IMR-90 (cell line): ENCODE data around the gene ITPKA. TPM values are rescaled to one million over a fixed set of nuclear protein-coding genes. Genes with fewer than 3 reads are reported as not detected.

Experiments used
- ATAC-seq: fragments of 200-7000 bp; cut with Tn5 transposase; 2 replicates; pipeline ENCODE4 v1.9.1; 2020; ENCODE audit warnings: low read depth, mild to moderate bottlenecking, moderate library complexity
- BruUV-seq: library from RNA; stranded (reverse); fragments of 400-500 nt; replicated peaks from 2 replicates; lab custom pipeline; 2021; lab: Mats Ljungman, UMichigan
- CTCF ChIA-PET: fragments of 300-600 bp; formaldehyde crosslinking; extraction: SDS; loops from one replicate; lab custom pipeline; 2021; ENCODE audit warnings: antibody characterized with exemption; lab: Yijun Ruan, JAX
- POLR2A ChIA-PET: fragments of 300-600 bp; sonication (Branson Sonifier 250); formaldehyde crosslinking; loops from one replicate; lab custom pipeline; 2022; ENCODE audit warnings: antibody characterized with exemption; ENCODE audit not compliant: unreplicated experiment; lab: Charles Lee
- DNase-seq: peaks from one replicate; pipeline ENCODE4 v3.0.0; 2013
- H2AFZ ChIP-seq: replicated peaks from 2 replicates; pipeline ENCODE3; 2013; ENCODE audit warnings: low read length, mild to moderate bottlenecking; ENCODE audit not compliant: poor library complexity
- H2AK5ac ChIP-seq: 2 replicates; pipeline ENCODE4 v1.6.1; 2013; ENCODE audit warnings: low read depth, low read length, inconsistent platforms
- H2AK9ac ChIP-seq: replicated peaks from 2 replicates; pipeline ENCODE3; 2013; ENCODE audit warnings: mild to moderate bottlenecking, low read depth, low read length, moderate library complexity; ENCODE audit not compliant: poor library complexity
- H2BK120ac ChIP-seq: 2 replicates; pipeline ENCODE4 v1.6.1; 2013; ENCODE audit warnings: low read depth, low read length, inconsistent platforms
- H2BK15ac ChIP-seq: 3 replicates; pipeline ENCODE4 v1.6.1; 2013; ENCODE audit warnings: low read depth, low read length, inconsistent platforms
- H2BK20ac ChIP-seq: 2 replicates; pipeline ENCODE4 v1.6.1; 2013; ENCODE audit warnings: low read depth, mild to moderate bottlenecking, inconsistent platforms, low read length, moderate library complexity
- H2BK5ac ChIP-seq: 2 replicates; pipeline ENCODE4 v1.6.1; 2013; ENCODE audit warnings: mild to moderate bottlenecking, low read depth, low read length, inconsistent platforms; ENCODE audit not compliant: poor library complexity, severe bottlenecking
- H3K14ac ChIP-seq: replicated peaks from 2 replicates; pipeline ENCODE4 v1.6.1; 2013; ENCODE audit warnings: low read depth, low read length, inconsistent platforms
- H3K18ac ChIP-seq: 2 replicates; pipeline ENCODE4 v1.6.1; 2013; ENCODE audit warnings: low read depth, low read length, control low read depth
- H3K23ac ChIP-seq: 2 replicates; pipeline ENCODE4 v1.6.1; 2013; ENCODE audit warnings: low read depth, low read length, inconsistent platforms
- H3K27ac ChIP-seq: 2 replicates; pipeline ENCODE4 v1.5.1; 2013; ENCODE audit warnings: mild to moderate bottlenecking, control low read depth, low read length; ENCODE audit not compliant: insufficient read depth
- H3K27me3 ChIP-seq: 2 replicates; pipeline ENCODE4 v1.6.1; 2013; ENCODE audit warnings: low read length; ENCODE audit not compliant: control insufficient read depth, insufficient read depth
- H3K36me3 ChIP-seq: 2 replicates; pipeline ENCODE4 v1.6.1; 2013; ENCODE audit warnings: low read length, mixed read lengths; ENCODE audit not compliant: control insufficient read depth, insufficient read depth
- H3K4ac ChIP-seq: 2 replicates; pipeline ENCODE4 v1.6.1; 2013; ENCODE audit warnings: low read depth, low read length, inconsistent platforms
- H3K4me1 ChIP-seq: 2 replicates; pipeline ENCODE4 v1.6.1; 2013; ENCODE audit warnings: low read length, mixed read lengths; ENCODE audit not compliant: control insufficient read depth, insufficient read depth
- H3K4me2 ChIP-seq: 2 replicates; pipeline ENCODE4 v1.6.1; 2013; ENCODE audit warnings: low read depth, mild to moderate bottlenecking, control low read depth, low read length, moderate library complexity
- H3K4me3 ChIP-seq: 2 replicates; pipeline ENCODE4 v1.5.1; 2013; ENCODE audit warnings: low read depth, mild to moderate bottlenecking, control low read depth, low read length, moderate library complexity; ENCODE audit not compliant: insufficient read depth
- H3K56ac ChIP-seq: 2 replicates; pipeline ENCODE4 v1.6.1; 2013; ENCODE audit warnings: low read length, inconsistent platforms; ENCODE audit not compliant: insufficient read depth; ENCODE audit errors: extremely low read depth
- H3K79me1 ChIP-seq, 2 experiments: 2 replicates each; pipeline ENCODE4 v1.6.1; 2013; ENCODE audit warnings: low read length in 2 of 2, inconsistent platforms in 1 of 2, low read depth in 1 of 2
- H3K9ac ChIP-seq: 2 replicates; pipeline ENCODE4 v1.6.1; 2013; ENCODE audit warnings: low read depth, low read length, control low read depth
- H3K9me1 ChIP-seq: 2 replicates; pipeline ENCODE4 v1.6.1; 2013; ENCODE audit warnings: low read length, inconsistent platforms; ENCODE audit not compliant: insufficient read depth
- H3K9me3 ChIP-seq: 2 replicates; pipeline ENCODE4 v1.6.1; 2013; ENCODE audit warnings: low read length; ENCODE audit not compliant: control insufficient read depth, insufficient read depth
- H4K20me1 ChIP-seq: 2 replicates; pipeline ENCODE4 v1.6.1; 2013; ENCODE audit warnings: low read length, inconsistent platforms; ENCODE audit not compliant: insufficient read depth
- H4K5ac ChIP-seq: 2 replicates; pipeline ENCODE4 v1.6.1; 2013; ENCODE audit warnings: mild to moderate bottlenecking, low read depth, low read length, control low read depth
- H4K8ac ChIP-seq, 2 experiments: 2 replicates each; pipeline ENCODE4 v1.6.1; 2013; ENCODE audit warnings: low read depth in 2 of 2, low read length in 2 of 2, control low read depth in 1 of 2, inconsistent platforms in 1 of 2
- H4K91ac ChIP-seq: 2 replicates; pipeline ENCODE4 v1.6.1; 2013; ENCODE audit warnings: low read depth, low read length, inconsistent platforms; ENCODE audit not compliant: insufficient read depth
- BHLHE40 ChIP-seq: fragments of 150-350 bp; IDR thresholded peaks from 2 replicates; pipeline ENCODE4 v1.6.1; 2016; ENCODE audit warnings: mild to moderate bottlenecking, low read depth, low read length
- CEBPB ChIP-seq: IDR thresholded peaks from 2 replicates; pipeline ENCODE4 v1.6.1; 2012; ENCODE audit warnings: low read depth, low read length, improper control_type of control experiment
- CHD1 ChIP-seq: IDR thresholded peaks from 2 replicates; pipeline ENCODE4 v1.6.1; 2012; ENCODE audit warnings: low read depth, low read length, improper control_type of control experiment
- CTCF ChIP-seq: conservative IDR thresholded peaks from 2 replicates; pipeline ENCODE4 v1.5.1; 2012; ENCODE audit warnings: mild to moderate bottlenecking, low read depth, low read length, improper control_type of control experiment
- ELK1 ChIP-seq: fragments of 150-350 bp; IDR thresholded peaks from 2 replicates; pipeline ENCODE4 v1.6.1; 2016; ENCODE audit warnings: low read depth, mild to moderate bottlenecking, low read length, moderate library complexity, borderline replicate concordance
- FOS ChIP-seq: fragments of 150-350 bp; IDR thresholded peaks from 2 replicates; pipeline ENCODE4 v1.6.1; 2016; ENCODE audit warnings: low read depth, low read length
- MAFK ChIP-seq: IDR thresholded peaks from 2 replicates; pipeline ENCODE4 v1.6.1; 2012; ENCODE audit warnings: low read depth, low read length, improper control_type of control experiment
- MAZ ChIP-seq: IDR thresholded peaks from 2 replicates; pipeline ENCODE4 v1.6.1; 2012; ENCODE audit warnings: low read depth, mild to moderate bottlenecking, low read length, improper control_type of control experiment, moderate library complexity, borderline replicate concordance
- MXI1 ChIP-seq: IDR thresholded peaks from 2 replicates; pipeline ENCODE4 v1.6.1; 2012; ENCODE audit warnings: low read depth, mild to moderate bottlenecking, low read length, moderate library complexity, borderline replicate concordance
- NFE2L2 ChIP-seq: fragments of 150-350 bp; IDR thresholded peaks from 2 replicates; pipeline ENCODE4 v1.6.1; 2016; ENCODE audit warnings: low read depth, mild to moderate bottlenecking, low read length
- POLR2A ChIP-seq: IDR thresholded peaks from 2 replicates; pipeline ENCODE4 v1.6.1; 2012; ENCODE audit warnings: mild to moderate bottlenecking, low read depth, low read length
- RAD21 ChIP-seq: IDR thresholded peaks from 2 replicates; pipeline ENCODE4 v1.6.1; 2012; ENCODE audit warnings: low read length, improper control_type of control experiment
- RCOR1 ChIP-seq: IDR thresholded peaks from 2 replicates; pipeline ENCODE4 v1.6.1; 2012; ENCODE audit warnings: mild to moderate bottlenecking, low read length, improper control_type of control experiment; ENCODE audit not compliant: insufficient replicate concordance
- RFX5 ChIP-seq: IDR thresholded peaks from 2 replicates; pipeline ENCODE4 v1.8.0; 2012; ENCODE audit warnings: low read depth, mild to moderate bottlenecking, low read length, moderate library complexity
- SMC3 ChIP-seq: fragments of 150-350 bp; IDR thresholded peaks from 2 replicates; pipeline ENCODE4 v1.6.1; 2016; ENCODE audit warnings: low read depth, mild to moderate bottlenecking, antibody characterized with exemption, low read length, moderate library complexity
- USF2 ChIP-seq: fragments of 150-350 bp; IDR thresholded peaks from 2 replicates; pipeline ENCODE4 v1.6.1; 2017; ENCODE audit warnings: mild to moderate bottlenecking, antibody characterized with exemption, low read length, low read depth
- WGBS, 2 experiments: methylation state at CpG; one replicate each; pipeline versions ENCODE4 v1.1.5 to v1.1.7; 2013; ENCODE audit warnings: missing lambda C conversion rate in 2 of 2; ENCODE audit not compliant: insufficient read length in 1 of 2; ENCODE audit errors: extremely low coverage in 2 of 2; 5-methylcytosine and 5-hydroxymethylcytosine counted together
- dilution Hi-C: fragments of 300-500 bp; cut with HindIII; formaldehyde crosslinking; loops from one replicate; pipeline ENCODE4 v1.14.3; 2018; ENCODE audit warnings: low sequenced_read_pairs; ENCODE audit not compliant: unreplicated experiment
- in situ Hi-C: fragments of 300-500 bp; cut with MboI; formaldehyde crosslinking; loops from 3 replicates; pipeline ENCODE4 v1.14.3; 2019; ENCODE audit warnings: low sequenced_read_pairs, inconsistent platforms, mixed read lengths
- intact Hi-C: fragments of 100-400 bp; cut with micrococcal nuclease; formaldehyde crosslinking; loops from 2 replicates; pipeline ENCODE4 v1.10.0; 2022
- polyA plus RNA-seq, 3 experiments: library from polyadenylated mRNA; depleted of rRNA; stranded (reverse); fragments of >200 nt; gene quantifications; 2 replicates each; pipeline ENCODE4 v1.2.3, GENCODE V29; 2012; ENCODE audit warnings: low replicate concordance in 1 of 3
- total RNA-seq: library from RNA; depleted of rRNA; stranded (reverse); fragments of >200 nt; gene quantifications from 2 replicates; pipeline ENCODE4 v1.2.3, GENCODE V29; 2012

Gene ITPKA
- total and polyA plus RNA-seq, 2 of the 4 experiments (the other 2 are of a cell fraction) = 1.1 to 1.8 TPM

- Histone ChIP-seq H3K4me3 (no peak overlapping the region), H4K8ac (no peak overlapping the region), H3K4me2 (no peak overlapping the region), H2BK5ac (no peak overlapping the region), H2AK5ac (no peak overlapping the region), H4K91ac (no peak overlapping the region), H2AFZ (no peak overlapping the region), H2AK9ac (no peak overlapping the region), H3K27me3 (no peaks in the 10 kb centered on the region), H3K23ac (no peak overlapping the region), H2BK120ac (no peak overlapping the region), H3K9me3 (no peaks in the 10 kb centered on the region), H3K18ac (no peak overlapping the region), H3K79me1 (peaks cover under 1 to 24% of the 10 kb centered on the region in 2 experiments; a peak in 1 of 4 replicates), H3K4ac (no peak overlapping the region), H3K27ac (no peak overlapping the region), H2BK20ac (no peak overlapping the region), H4K5ac (no peak overlapping the region), H3K56ac (no peak overlapping the region), H3K36me3 (peaks cover 39% of the 10 kb centered on the region), H3K9me1 (peaks cover 2% of the 10 kb centered on the region), H3K14ac (no peak overlapping the region), H3K4me1 (no peaks in the 10 kb centered on the region), H3K9ac (no peak overlapping the region), H4K20me1 (no peaks in the 10 kb centered on the region), H2BK15ac (no peak overlapping the region)
- TF ChIP-seq USF2 (no peak), ELK1 (no peak), CTCF (no peak), RCOR1 (no peak), MAZ (no peak), NFE2L2 (no peak), RAD21 (no peak), POLR2A (no peak), SMC3 (no peak), MAFK (no peak), MXI1 (no peak), CHD1 (no peak), BHLHE40 (no peak), RFX5 (no peak), FOS (no peak), CEBPB (no peak)
- WGBS, 2 experiments = no CpG with 5 or more reads among the region's 1 CpG
- BruUV-seq = no TSS peak
- CTCF ChIA-PET = no interaction called here
- DNase-seq (no peak), ATAC-seq (no peak)
- intact Hi-C loops (no loop called here), in situ Hi-C loops (no loop called here), dilution Hi-C loops (no loop called here)
- POLR2A ChIA-PET = no interaction called here
These were observed 41.9 kb downstream of the ITPKA start for GRCh38 chr15:41535544-41535943.
